Panc1 (cell line): ENCODE measurements around the gene CCSER2. TPM values are rescaled to one million over a fixed set of nuclear protein-coding genes. Genes with fewer than 3 reads are reported as not detected.

Source experiments
- ATAC-seq: fragments of 200-7000 bp; cut with Tn5 transposase; 2 replicates; pipeline ENCODE4 v1.9.1; 2020; ENCODE audit warnings: mild to moderate bottlenecking, moderate library complexity
- BruUV-seq: library from RNA; stranded (reverse); fragments of 400-500 nt; replicated peaks from 2 replicates; lab custom pipeline; 2021; lab: Mats Ljungman, UMichigan
- CTCF ChIA-PET: fragments of 300-600 bp; sonication (Branson Sonifier 250); formaldehyde crosslinking; loops from one replicate; lab custom pipeline; 2022; ENCODE audit warnings: antibody characterized with exemption; lab: Charles Lee
- POLR2A ChIA-PET: fragments of 300-600 bp; sonication (Branson Sonifier 250); formaldehyde crosslinking; loops from one replicate; lab custom pipeline; 2022; ENCODE audit warnings: antibody characterized with exemption; lab: Charles Lee
- DNase-seq: peaks from one replicate; pipeline ENCODE4 v3.0.0-alpha.2; 2010; ENCODE audit warnings: low read depth, low spot score
- H3K27ac ChIP-seq: 2 replicates; pipeline ENCODE4 v1.5.1; 2011; ENCODE audit warnings: mild to moderate bottlenecking, low read length, inconsistent platforms
- H3K27me3 ChIP-seq: fragments of 200-500 bp; sonication (Bioruptor generic); 2 replicates; pipeline ENCODE4 v1.6.0; 2014; ENCODE audit warnings: low read length, inconsistent platforms; ENCODE audit not compliant: control insufficient read depth, insufficient read depth
- H3K36me3 ChIP-seq: fragments of 200-500 bp; sonication (Bioruptor generic); 2 replicates; pipeline ENCODE4 v1.5.1; 2014; ENCODE audit warnings: inconsistent platforms, mild to moderate bottlenecking, low read length, moderate library complexity; ENCODE audit not compliant: control insufficient read depth, insufficient read depth
- H3K4me1 ChIP-seq: 2 replicates; pipeline ENCODE4 v1.5.1; 2011; ENCODE audit warnings: inconsistent platforms, mild to moderate bottlenecking, low read length, moderate library complexity; ENCODE audit not compliant: control insufficient read depth, insufficient read depth
- H3K4me3 ChIP-seq, 2 experiments: 2 replicates each; pipeline ENCODE4 v1.5.1; 2011 to 2012; ENCODE audit warnings: low read depth in 2 of 2, low read length in 2 of 2, mild to moderate bottlenecking in 2 of 2, inconsistent platforms in 1 of 2, moderate library complexity in 1 of 2
- H3K9me3 ChIP-seq: fragments of 200-500 bp; sonication (Bioruptor generic); 2 replicates; pipeline ENCODE4 v1.5.1; 2014; ENCODE audit warnings: low read depth, mild to moderate bottlenecking, inconsistent platforms, low read length, moderate library complexity; ENCODE audit not compliant: control insufficient read depth, insufficient read depth
- CTCF ChIP-seq: fragments of 450-650 bp; IDR thresholded peaks from 2 replicates; pipeline ENCODE4 v1.5.1; 2017; ENCODE audit warnings: mild to moderate bottlenecking
- POLR2AphosphoS5 ChIP-seq: IDR thresholded peaks from 2 replicates; pipeline ENCODE4 v1.6.1; 2012; ENCODE audit warnings: mild to moderate bottlenecking, low read depth, low read length, moderate library complexity
- SIN3A ChIP-seq: IDR thresholded peaks from 2 replicates; pipeline ENCODE4 v1.6.1; 2012; ENCODE audit warnings: low read depth, mild to moderate bottlenecking, low read length, moderate library complexity, borderline replicate concordance; ENCODE audit not compliant: insufficient read depth
- TCF7L2 ChIP-seq: IDR thresholded peaks from 2 replicates; pipeline ENCODE4 v1.6.1; 2011; ENCODE audit warnings: mild to moderate bottlenecking, low read depth, low read length, inconsistent platforms
- in situ Hi-C: cut with HindIII; loops from 2 replicates; pipeline ENCODE4 v1.10.0; 2016; ENCODE audit warnings: low sequenced_read_pairs, low pct_unique_long_range_greater_than_20kb
- intact Hi-C: fragments of 100-400 bp; cut with micrococcal nuclease; formaldehyde crosslinking; loops from one replicate; pipeline ENCODE4 v1.10.0; 2022; ENCODE audit not compliant: unreplicated experiment
- total RNA-seq: library from RNA; stranded (reverse); gene quantifications from one replicate; pipeline ENCODE4 v1.2.1, GENCODE V29; 2021; ENCODE audit not compliant: unreplicated experiment
- TF ChIP-seq, protein P1 (sequence below), 2 experiments: IDR thresholded peaks; 2 replicates each; pipeline ENCODE4 v1.6.1; 2011 to 2012; ENCODE audit warnings: low read depth in 2 of 2, control low read depth in 1 of 2, low read length in 1 of 2, mild to moderate bottlenecking in 1 of 2, moderate library complexity in 1 of 2; ENCODE audit not compliant: insufficient read depth in 1 of 2

Gene CCSER2
- total RNA-seq, 1 experiment from 2014 or later: 63.7 TPM

DNA sequence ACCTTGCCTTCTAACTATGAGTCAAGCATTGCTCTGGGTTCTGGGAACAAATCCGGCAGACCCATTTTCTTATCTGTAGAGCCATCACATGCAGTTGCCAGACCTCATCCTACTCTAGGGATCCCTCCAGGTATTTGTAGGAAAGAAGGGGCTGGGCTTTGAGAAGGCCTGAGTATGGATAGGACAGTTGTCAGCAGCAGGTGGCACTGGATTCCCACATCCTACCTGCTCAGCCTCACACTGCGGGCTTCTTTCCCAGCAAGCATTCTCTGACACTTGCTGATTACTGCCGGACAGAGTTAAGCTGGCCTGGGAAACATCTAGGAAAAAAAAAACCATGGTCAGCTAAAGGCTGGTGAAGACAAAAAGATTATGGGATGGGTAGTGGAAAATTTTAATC lies 224.1 kb downstream of the CCSER2 start:
- Histone ChIP-seq H3K9me3 (no peaks in the 10 kb centered on the region), H3K27me3 (peaks cover 19% of the 10 kb centered on the region), H3K4me1 (no peaks in the 10 kb centered on the region), H3K4me3 (no peak overlapping the region), H3K36me3 (no peaks in the 10 kb centered on the region), H3K27ac (no peak overlapping the region)
- ATAC-seq (no peak), DNase-seq (no peak)
- TF ChIP-seq, protein P1, sequence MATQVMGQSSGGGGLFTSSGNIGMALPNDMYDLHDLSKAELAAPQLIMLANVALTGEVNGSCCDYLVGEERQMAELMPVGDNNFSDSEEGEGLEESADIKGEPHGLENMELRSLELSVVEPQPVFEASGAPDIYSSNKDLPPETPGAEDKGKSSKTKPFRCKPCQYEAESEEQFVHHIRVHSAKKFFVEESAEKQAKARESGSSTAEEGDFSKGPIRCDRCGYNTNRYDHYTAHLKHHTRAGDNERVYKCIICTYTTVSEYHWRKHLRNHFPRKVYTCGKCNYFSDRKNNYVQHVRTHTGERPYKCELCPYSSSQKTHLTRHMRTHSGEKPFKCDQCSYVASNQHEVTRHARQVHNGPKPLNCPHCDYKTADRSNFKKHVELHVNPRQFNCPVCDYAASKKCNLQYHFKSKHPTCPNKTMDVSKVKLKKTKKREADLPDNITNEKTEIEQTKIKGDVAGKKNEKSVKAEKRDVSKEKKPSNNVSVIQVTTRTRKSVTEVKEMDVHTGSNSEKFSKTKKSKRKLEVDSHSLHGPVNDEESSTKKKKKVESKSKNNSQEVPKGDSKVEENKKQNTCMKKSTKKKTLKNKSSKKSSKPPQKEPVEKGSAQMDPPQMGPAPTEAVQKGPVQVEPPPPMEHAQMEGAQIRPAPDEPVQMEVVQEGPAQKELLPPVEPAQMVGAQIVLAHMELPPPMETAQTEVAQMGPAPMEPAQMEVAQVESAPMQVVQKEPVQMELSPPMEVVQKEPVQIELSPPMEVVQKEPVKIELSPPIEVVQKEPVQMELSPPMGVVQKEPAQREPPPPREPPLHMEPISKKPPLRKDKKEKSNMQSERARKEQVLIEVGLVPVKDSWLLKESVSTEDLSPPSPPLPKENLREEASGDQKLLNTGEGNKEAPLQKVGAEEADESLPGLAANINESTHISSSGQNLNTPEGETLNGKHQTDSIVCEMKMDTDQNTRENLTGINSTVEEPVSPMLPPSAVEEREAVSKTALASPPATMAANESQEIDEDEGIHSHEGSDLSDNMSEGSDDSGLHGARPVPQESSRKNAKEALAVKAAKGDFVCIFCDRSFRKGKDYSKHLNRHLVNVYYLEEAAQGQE (IDR thresholded peaks at IDR 0.05; ENCODE audit: insufficient read depth in 1 of 2, low read depth in 2 of 2, low read length in 1 of 2): no peak
- TF ChIP-seq POLR2AphosphoS5: no peak
- TF ChIP-seq SIN3A: no peak
- no peak for TF ChIP-seq TCF7L2
- TF ChIP-seq CTCF: no peak
- CTCF ChIA-PET: no interaction called here
- intact Hi-C loops (loop anchor here (10.0 kb wide), 1 partner anchor 1822 kb away; no protein-coding TSS in a partner anchor), in situ Hi-C loops (no loop called here)
- POLR2A ChIA-PET: no interaction called here
- BruUV-seq: no TSS peak

DNA sequence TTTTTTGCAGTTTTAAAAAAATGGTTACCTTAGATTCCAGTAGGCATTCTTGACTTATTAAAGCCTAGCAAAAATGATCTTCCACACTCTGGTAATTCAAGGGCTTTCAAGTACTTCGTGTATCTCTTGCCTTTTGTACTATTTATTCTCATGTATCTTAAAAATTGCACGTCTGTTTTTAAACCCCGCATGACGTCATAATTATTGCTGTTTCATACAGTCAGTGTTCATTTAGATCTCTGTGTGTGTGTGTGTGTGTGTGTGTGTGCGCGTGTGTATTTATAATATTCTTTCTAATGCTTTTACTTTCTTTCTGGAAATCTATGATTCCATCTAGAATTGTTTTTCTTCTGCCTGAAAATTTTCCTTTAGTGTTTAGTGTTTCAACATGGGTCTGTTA lies 234.2 kb downstream of the CCSER2 start:
- POLR2A ChIA-PET: no interaction called here
- CTCF ChIA-PET: no interaction called here
- Histone ChIP-seq H3K4me3 (no peak overlapping the region), H3K4me1 (no peaks in the 10 kb centered on the region), H3K27me3 (peaks cover 18% of the 10 kb centered on the region), H3K36me3 (no peaks in the 10 kb centered on the region), H3K27ac (no peak overlapping the region), H3K9me3 (no peaks in the 10 kb centered on the region)
- no TSS peak for BruUV-seq
- in situ Hi-C loops: no loop called here
- TF ChIP-seq SIN3A (no peak), TCF7L2 (no peak), CTCF (no peak), POLR2AphosphoS5 (no peak)
- TF ChIP-seq, protein P1 (IDR thresholded peaks at IDR 0.05; ENCODE audit: insufficient read depth in 1 of 2, low read depth in 2 of 2, low read length in 1 of 2): no peak
- ATAC-seq (no peak), DNase-seq (no peak)
- intact Hi-C loops: no loop called here
